ENCODE data around the gene SLC9A5. TPM values are rescaled to one million over a fixed set of nuclear protein-coding genes. Genes with fewer than 3 reads are reported as not detected.

The SLC9A5 gene
- total and polyA plus RNA-seq, 2 donors (not counting 3 experiments of a cell fraction or from before 2014, with no cell fraction given): 2.7 to 2.8 TPM

DNA sequence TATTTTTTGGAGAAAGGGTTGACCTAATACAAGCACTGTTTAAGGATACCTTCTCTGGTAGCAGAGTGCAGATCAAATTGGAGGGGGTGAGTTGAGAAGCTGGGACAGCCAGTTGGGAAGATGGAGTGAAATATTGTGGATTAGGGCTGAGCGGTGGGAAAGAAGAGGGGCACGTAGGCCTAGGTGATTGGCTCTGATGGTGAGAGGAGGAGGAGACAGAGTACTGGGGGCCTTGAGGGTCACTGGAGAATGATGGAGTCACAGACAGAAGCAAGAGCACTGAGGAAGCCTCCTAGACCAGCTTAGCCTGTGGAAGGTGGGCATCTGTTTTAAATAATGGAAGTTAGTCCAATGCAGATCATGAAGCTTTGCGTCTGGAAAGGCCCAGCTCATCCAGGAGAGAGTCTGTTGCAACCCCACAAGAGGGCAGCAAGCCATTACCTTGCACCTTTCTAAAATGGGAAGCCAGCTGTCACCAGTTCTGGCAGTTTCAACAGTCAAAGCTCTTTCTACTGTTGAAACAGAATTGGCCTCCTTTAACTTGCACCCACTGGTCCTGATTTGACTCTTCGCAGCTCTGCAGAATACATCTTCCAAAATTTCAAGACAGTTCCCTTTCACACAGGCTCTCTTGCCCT lies 11.8 kb downstream of the SLC9A5 start:
- Histone ChIP-seq H3K9me3 (replicated peaks; ENCODE audit: control insufficient read depth, insufficient read depth, low read length) (no peaks in the 10 kb centered on the region), H2AFZ (ENCODE audit: low read depth, low read length) (no peak overlapping the region), H3K36me3 (ENCODE audit: control insufficient read depth in 2 of 2, extremely low read depth in 1 of 2, insufficient read depth in 2 of 2, low read length in 2 of 2) (no peaks in the 10 kb centered on the region), H3K27ac (ENCODE audit: insufficient read depth, low read depth, low read length) (no peak overlapping the region), H3K9ac (replicated peaks; ENCODE audit: extremely low read depth, insufficient read depth, low read length) (no peak overlapping the region), H3K27me3 (ENCODE audit: control insufficient read depth in 2 of 2, insufficient read depth in 2 of 2, low read length in 2 of 2) (no peaks in the 10 kb centered on the region), H3K79me2 (ENCODE audit: control insufficient read depth, insufficient read depth, low read length) (no peaks in the 10 kb centered on the region), H3K9me1 (replicated peaks; ENCODE audit: control insufficient read depth, extremely low read depth, insufficient read depth, low read length) (no peaks in the 10 kb centered on the region), H3K4me2 (ENCODE audit: insufficient read depth, low read length) (no peak overlapping the region), H3K4me3 (replicated peaks in 1 of 3; ENCODE audit: insufficient read depth in 1 of 3, low read depth in 1 of 3, low read length in 3 of 3) (no peak overlapping the region), H4K20me1 (replicated peaks; ENCODE audit: control insufficient read depth, extremely low read depth, insufficient read depth, low read length) (no peaks in the 10 kb centered on the region), H3K4me1 (ENCODE audit: control insufficient read depth, extremely low read depth, insufficient read depth, low read length) (peaks cover 4% of the 10 kb centered on the region)
- CTCF ChIA-PET: interaction anchor here (0.6 to 3.3 kb wide), 53 partner anchors 10 to 307 kb away, joined by 3 to 65 read pairs (median 4); partner anchors contain the start of genes ATP6V0D1, FHOD1, HSD11B2 and KCTD19
- POLR2A ChIA-PET: interaction anchor here (1.2 kb wide), 1 partner anchor 17 kb away, joined by 3 read pairs; no protein-coding TSS in a partner anchor
- TF ChIP-seq CTCF (IDR thresholded peaks at IDR 0.05; ENCODE audit: extremely low read depth in 1 of 2, insufficient read depth in 1 of 2, low read depth in 1 of 2, low read length in 2 of 2): peak; percentile 44 to 51
- TF ChIP-seq EZH2 (IDR thresholded peaks at IDR 0.05; ENCODE audit: borderline replicate concordance, low read depth, low read length, severe bottlenecking): no peak
- TF ChIP-seq POLR2A (IDR thresholded peaks at IDR 0.05; ENCODE audit: low read depth, low read length): no peak
- no peak for TF ChIP-seq MYC (IDR thresholded peaks at IDR 0.05; ENCODE audit: low read depth, low read length)
- intact Hi-C loops (cut with micrococcal nuclease): loop anchor here (1.0 kb wide), 3 partner anchors 79 to 139 kb away; partner anchors contain the start of gene TPPP3
- dilution Hi-C loops (cut with MboI; ENCODE audit: extremely low pct_ligation_motif_present, low sequenced_read_pairs): no loop called here
- DNase-seq (ENCODE audit: low read depth, low spot score) (peak; percentile 24), FAIRE-seq (peak; percentile 83)
- BruUV-seq (replicated peaks): no TSS peak

DNA sequence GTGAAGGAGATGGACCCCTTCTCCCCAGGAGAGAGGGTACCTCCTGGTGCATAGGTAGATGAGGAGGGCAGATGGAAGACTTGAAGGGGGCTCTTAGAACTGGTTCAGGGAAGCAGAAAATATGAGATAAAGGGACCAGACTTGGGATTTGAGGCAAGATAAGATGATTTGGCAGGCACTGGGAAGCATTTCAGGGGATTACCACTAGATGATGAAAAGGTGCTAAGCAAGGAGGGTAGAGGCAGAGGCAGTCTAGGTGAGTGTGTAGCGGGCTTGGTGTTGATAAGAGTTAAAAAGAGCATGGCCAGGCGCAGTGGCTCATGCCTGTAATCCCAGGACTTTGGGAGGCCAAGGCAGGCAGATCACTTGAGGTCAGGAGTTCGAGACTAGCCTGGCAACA lies 14.4 kb downstream of the SLC9A5 start:
- TF ChIP-seq POLR2A (IDR thresholded peaks at IDR 0.05; ENCODE audit: low read depth, low read length) (no peak), EZH2 (IDR thresholded peaks at IDR 0.05; ENCODE audit: borderline replicate concordance, low read depth, low read length, severe bottlenecking) (no peak), FOS (IDR thresholded peaks at IDR 0.05; ENCODE audit: borderline replicate concordance, insufficient read depth, low read length) (no peak), MYC (IDR thresholded peaks at IDR 0.05; ENCODE audit: low read depth, low read length) (no peak), JUN (IDR thresholded peaks at IDR 0.05; ENCODE audit: borderline replicate concordance, insufficient read depth, insufficient read length, low read depth) (no peak), CTCF (IDR thresholded peaks at IDR 0.05; ENCODE audit: extremely low read depth in 1 of 2, insufficient read depth in 1 of 2, low read depth in 1 of 2, low read length in 2 of 2) (no peak), GATA2 (IDR thresholded peaks at IDR 0.05; ENCODE audit: insufficient read depth, insufficient read length, low read depth, low read length) (no peak), POLR2AphosphoS5 (IDR thresholded peaks at IDR 0.05; ENCODE audit: insufficient read depth, low read depth, low read length) (no peak)
- TF ChIP-seq, protein P1, sequence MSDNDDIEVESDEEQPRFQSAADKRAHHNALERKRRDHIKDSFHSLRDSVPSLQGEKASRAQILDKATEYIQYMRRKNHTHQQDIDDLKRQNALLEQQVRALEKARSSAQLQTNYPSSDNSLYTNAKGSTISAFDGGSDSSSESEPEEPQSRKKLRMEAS (IDR thresholded peaks at IDR 0.05; ENCODE audit: insufficient read depth, insufficient read length): no peak
- Histone ChIP-seq H3K79me2 (ENCODE audit: control insufficient read depth, insufficient read depth, low read length) (no peaks in the 10 kb centered on the region), H3K36me3 (ENCODE audit: control insufficient read depth in 2 of 2, extremely low read depth in 1 of 2, insufficient read depth in 2 of 2, low read length in 2 of 2) (no peaks in the 10 kb centered on the region), H3K4me3 (replicated peaks in 1 of 3; ENCODE audit: insufficient read depth in 1 of 3, low read depth in 1 of 3, low read length in 3 of 3) (no peak overlapping the region), H3K9ac (replicated peaks; ENCODE audit: extremely low read depth, insufficient read depth, low read length) (no peak overlapping the region), H3K4me2 (ENCODE audit: insufficient read depth, low read length) (no peak overlapping the region), H3K9me1 (replicated peaks; ENCODE audit: control insufficient read depth, extremely low read depth, insufficient read depth, low read length) (no peaks in the 10 kb centered on the region), H3K27ac (ENCODE audit: insufficient read depth, low read depth, low read length) (no peak overlapping the region), H3K9me3 (replicated peaks; ENCODE audit: control insufficient read depth, insufficient read depth, low read length) (no peaks in the 10 kb centered on the region), H3K27me3 (ENCODE audit: control insufficient read depth in 2 of 2, insufficient read depth in 2 of 2, low read length in 2 of 2) (no peaks in the 10 kb centered on the region), H2AFZ (ENCODE audit: low read depth, low read length) (no peak overlapping the region), H3K4me1 (ENCODE audit: control insufficient read depth, extremely low read depth, insufficient read depth, low read length) (peaks cover 8% of the 10 kb centered on the region), H4K20me1 (replicated peaks; ENCODE audit: control insufficient read depth, extremely low read depth, insufficient read depth, low read length) (no peaks in the 10 kb centered on the region)
- ChIA-PET CTCF (interaction anchor here (0.9 to 1.3 kb wide), 2 partner anchors 19 to 136 kb away, joined by 4 read pairs; no protein-coding TSS in a partner anchor), POLR2A (no interaction called here)
- intact Hi-C loops (cut with micrococcal nuclease) (no loop called here), dilution Hi-C loops (cut with MboI; ENCODE audit: extremely low pct_ligation_motif_present, low sequenced_read_pairs) (no loop called here)
- BruUV-seq (replicated peaks): no TSS peak
- no peak for DNase-seq (ENCODE audit: low read depth, low spot score)
- FAIRE-seq: no peak

Data from endothelial cell of umbilical vein (primary cell).